H1 (cell line): Measurements from ENCODE around the gene GCC1. TPM values are rescaled to one million over a fixed set of nuclear protein-coding genes. Genes with fewer than 3 reads are reported as not detected.
A peak's percentile ranks its signal among the peaks of the same experiment; 100 is the strongest.

Experiments used
- BACH1 ChIP-seq: IDR thresholded peaks from 2 replicates; pipeline ENCODE4 v1.6.1; 2012; ENCODE audit warnings: low read length, improper control_type of control experiment
- BCL11A ChIP-seq, 2 experiments: IDR thresholded peaks; one replicate each; pipeline ENCODE4 v1.6.1; 2011; ENCODE audit warnings: low read depth in 2 of 2, low read length in 2 of 2, mild to moderate bottlenecking in 2 of 2
- BRCA1 ChIP-seq: IDR thresholded peaks from 2 replicates; pipeline ENCODE4 v1.6.1; 2012; ENCODE audit warnings: low read depth, low read length, improper control_type of control experiment
- CHD1 ChIP-seq: IDR thresholded peaks from 2 replicates; pipeline ENCODE4 v1.6.1; 2012; ENCODE audit warnings: low read depth, low read length, improper control_type of control experiment
- CHD2 ChIP-seq: IDR thresholded peaks from 2 replicates; pipeline ENCODE4 v1.6.1; 2012; ENCODE audit warnings: low read length, improper control_type of control experiment
- CREB1 ChIP-seq: IDR thresholded peaks from 2 replicates; pipeline ENCODE4 v1.6.1; 2012; ENCODE audit warnings: inconsistent platforms
- EP300 ChIP-seq, 2 experiments: IDR thresholded peaks; 1 replicate in 1 of 2; 2 replicates in 1 of 2; pipeline ENCODE4 v1.6.1; 2011 to 2012; ENCODE audit warnings: low read depth in 2 of 2, low read length in 2 of 2, mild to moderate bottlenecking in 2 of 2, borderline replicate concordance in 1 of 2, inconsistent platforms in 1 of 2, moderate library complexity in 1 of 2
- GABPA ChIP-seq: IDR thresholded peaks from 2 replicates; pipeline ENCODE4 v1.6.1; 2011; ENCODE audit warnings: mild to moderate bottlenecking, low read length, moderate library complexity, borderline replicate concordance; ENCODE audit not compliant: insufficient read depth
- JUN ChIP-seq: IDR thresholded peaks from 2 replicates; pipeline ENCODE4 v1.6.1; 2011; ENCODE audit warnings: low read depth, mild to moderate bottlenecking, improper control_type of control experiment, low read length
- KDM4A ChIP-seq: IDR thresholded peaks from one replicate; pipeline ENCODE4 v1.7.1; 2012; ENCODE audit warnings: low read depth, mild to moderate bottlenecking, moderate library complexity, low read length, inconsistent platforms; ENCODE audit not compliant: severe bottlenecking
- KDM5A ChIP-seq: fragments of 200-600 bp; IDR thresholded peaks from 2 replicates; pipeline ENCODE4 v1.7.1; 2012; ENCODE audit warnings: mild to moderate bottlenecking, low read length, inconsistent platforms, mixed read lengths
- MAFK ChIP-seq: IDR thresholded peaks from 2 replicates; pipeline ENCODE4 v1.6.1; 2012; ENCODE audit warnings: low read depth, mild to moderate bottlenecking, improper control_type of control experiment, low read length
- PHF8 ChIP-seq: fragments of 200-600 bp; sonication (generic); conservative IDR thresholded peaks from 2 replicates; pipeline ENCODE4 v1.7.1; 2012; ENCODE audit warnings: low read depth, mild to moderate bottlenecking, inconsistent platforms, low read length, moderate library complexity
- POLR2A ChIP-seq, 2 experiments: IDR thresholded peaks; 1 replicate in 1 of 2; 2 replicates in 1 of 2; pipeline ENCODE4 v1.6.1; 2011; ENCODE audit warnings: low read depth in 2 of 2, low read length in 2 of 2, mild to moderate bottlenecking in 2 of 2; ENCODE audit errors: control extremely low read depth in 1 of 2
- POLR2AphosphoS5 ChIP-seq: IDR thresholded peaks from 2 replicates; pipeline ENCODE4 v1.6.1; 2011; ENCODE audit warnings: low read depth, low read length
- RFX5 ChIP-seq: IDR thresholded peaks from 2 replicates; pipeline ENCODE4 v1.6.1; 2011; ENCODE audit warnings: low read depth, low read length, improper control_type of control experiment, borderline replicate concordance
- RXRA ChIP-seq: IDR thresholded peaks from 2 replicates; pipeline ENCODE4 v1.6.1; 2011; ENCODE audit warnings: low read depth, mild to moderate bottlenecking, low read length, moderate library complexity; ENCODE audit not compliant: insufficient read depth
- SIRT6 ChIP-seq: IDR thresholded peaks from one replicate; pipeline ENCODE4 v1.7.1; 2012; ENCODE audit warnings: low read length, inconsistent platforms
- SIX5 ChIP-seq: IDR thresholded peaks from 2 replicates; pipeline ENCODE4 v1.6.1; 2011; ENCODE audit warnings: mild to moderate bottlenecking, low read depth, low read length
- SP1 ChIP-seq: IDR thresholded peaks from 2 replicates; pipeline ENCODE4 v1.6.1; 2011; ENCODE audit warnings: low read depth, low read length
- SUZ12 ChIP-seq: fragments of 200-600 bp; sonication (generic); IDR thresholded peaks from 2 replicates; pipeline ENCODE4 v1.6.1; 2012; ENCODE audit warnings: mild to moderate bottlenecking, inconsistent platforms, low read length, moderate library complexity, mixed read lengths
- TAF1 ChIP-seq: IDR thresholded peaks from 2 replicates; pipeline ENCODE4 v1.6.1; 2011; ENCODE audit warnings: mild to moderate bottlenecking, low read depth, low read length
- TAF7 ChIP-seq: optimal IDR thresholded peaks from 2 replicates; pipeline ENCODE3; 2011; ENCODE audit warnings: low read depth, mild to moderate bottlenecking, inconsistent platforms, low read length, moderate library complexity, borderline replicate concordance
- TCF12 ChIP-seq: IDR thresholded peaks from 2 replicates; pipeline ENCODE4 v1.6.1; 2011; ENCODE audit warnings: low read depth, mild to moderate bottlenecking, low read length
- TEAD4 ChIP-seq: IDR thresholded peaks from 2 replicates; pipeline ENCODE4 v1.6.1; 2012; ENCODE audit warnings: low read depth, low read length, inconsistent platforms, mixed read lengths
- polyA plus RNA-seq, 7 experiments: library from polyadenylated mRNA; depleted of rRNA in 3 of 7; stranded (reverse) in 5 of 7; unstranded in 2 of 7; fragments of >200 nt in 5 of 7; fragments of 200-250 nt in 2 of 7; gene quantifications; 1 replicate in 5 of 7; 2 replicates in 1 of 7; 4 replicates in 1 of 7; pipeline versions ENCODE4 v1.2.1 to v1.2.3, GENCODE V29; 2011 to 2013; ENCODE audit warnings: missing spikeins in 2 of 7, mixed read lengths in 2 of 7
- total RNA-seq: library from RNA; stranded (reverse); fragmentation: NEBNext Ultra II Directional; extraction: Animal tissue kit (Norgen Biotek cat#: 25700); gene quantifications from 2 replicates; pipeline ENCODE4 v1.2.1, GENCODE V29; 2021

Gene GCC1
- total and polyA plus RNA-seq, 2 of the 8 experiments (the other 6 are each of a cell fraction or from before 2014, with no cell fraction given), result 3.3 to 15.0 TPM

DNA sequence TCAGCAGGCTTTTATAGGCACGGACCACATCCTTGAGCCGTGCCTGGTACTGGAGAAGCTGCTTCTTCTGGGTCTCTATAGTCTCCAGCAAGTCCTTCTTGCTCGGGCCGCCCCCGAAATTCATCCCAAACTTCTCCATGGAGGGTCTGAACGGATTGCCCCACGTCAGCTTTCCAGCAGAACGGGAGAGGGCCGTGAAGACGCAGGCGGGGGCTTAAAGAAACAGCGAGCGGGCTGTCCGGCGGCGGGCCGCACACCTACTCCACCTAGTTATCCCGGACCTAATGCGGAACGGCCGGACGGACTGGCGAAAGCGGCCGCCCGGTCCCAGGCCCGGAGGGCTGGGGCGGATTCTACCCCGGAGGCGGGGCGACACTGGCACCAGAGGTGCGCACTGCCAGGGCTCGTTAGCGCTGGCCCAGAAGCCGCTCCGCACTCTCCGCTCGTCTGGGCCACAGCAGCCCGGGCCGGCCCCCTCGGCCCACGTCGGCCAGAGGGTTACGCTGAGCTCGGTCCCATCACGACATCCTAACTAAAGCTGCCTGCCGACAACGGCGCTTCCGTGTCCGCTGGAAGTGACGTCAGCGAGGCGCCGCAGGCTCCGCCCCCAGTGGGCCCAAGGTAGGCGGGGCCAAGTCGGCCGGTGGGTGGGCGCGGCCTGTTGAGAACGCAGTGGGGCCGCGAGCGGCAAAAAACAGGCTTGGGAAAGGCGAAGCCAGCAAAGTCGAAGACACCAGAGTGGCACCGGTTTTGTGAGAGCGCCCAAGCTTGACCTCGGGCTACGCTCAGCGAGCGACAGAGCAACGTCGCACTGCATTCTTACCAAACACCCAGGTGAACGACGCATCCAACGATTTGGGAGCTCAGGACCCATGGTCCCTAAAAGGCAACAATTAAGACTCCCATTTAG is at the start of gene GCC1 (continued):
- TF ChIP-seq PHF8, result peak; percentile 89
- no peak for TF ChIP-seq JUN
- no peak for TF ChIP-seq BCL11A (IDR thresholded peaks at IDR 0.05; ENCODE audit: low read depth in 2 of 2, low read length in 2 of 2)
- TF ChIP-seq TCF12, result no peak
- no peak for TF ChIP-seq BACH1
- no peak for TF ChIP-seq CHD2
- TF ChIP-seq TAF1, result peak; percentile 88
- 0 out of 2 replicates have a peak, but pooled peaks have one; percentile 14 for TF ChIP-seq SUZ12
- TF ChIP-seq CHD1, result no peak
- peak; percentile 64; the same call in 1 of the 2 replicates for TF ChIP-seq KDM5A
- TF ChIP-seq POLR2AphosphoS5, result peak; percentile 91
- TF ChIP-seq TAF7, result peak; percentile 78
- no peak for TF ChIP-seq TEAD4
- TF ChIP-seq MAFK, result no peak
- no peak for TF ChIP-seq RXRA
- TF ChIP-seq BRCA1, result no peak
- TF ChIP-seq SIX5, result no peak
- no peak; a peak in 1 of 3 replicates for TF ChIP-seq EP300 (IDR thresholded peaks at IDR 0.05; ENCODE audit: borderline replicate concordance in 1 of 2, low read depth in 2 of 2, low read length in 2 of 2)
- TF ChIP-seq RFX5, result no peak
- TF ChIP-seq SIRT6, result no peak
- TF ChIP-seq POLR2A (IDR thresholded peaks at IDR 0.05; ENCODE audit: control extremely low read depth in 1 of 2, low read depth in 2 of 2, low read length in 2 of 2), result peak in 1 of 2 experiments; percentile 92; a peak in 2 of 3 replicates
- peak; percentile 81 for TF ChIP-seq KDM4A
- peak; percentile 96 for TF ChIP-seq CREB1
- no peak for TF ChIP-seq GABPA
- TF ChIP-seq SP1, result peak; percentile 76
